OCI-LY7 (cell line): Measurements from ENCODE around the gene DGKG. TPM values are rescaled to one million over a fixed set of nuclear protein-coding genes. Genes with fewer than 3 reads are reported as not detected.

Experiments used
- BruUV-seq: library from RNA; stranded (reverse); fragments of 400-500 nt; replicated peaks from 2 replicates; lab custom pipeline; 2021; lab: Mats Ljungman, UMichigan
- CTCF ChIA-PET: fragments of 300-600 bp; sonication (Branson Sonifier 250); formaldehyde crosslinking; loops from one replicate; lab custom pipeline; 2022; ENCODE audit warnings: antibody characterized with exemption; ENCODE audit not compliant: unreplicated experiment; lab: Charles Lee
- POLR2A ChIA-PET: fragments of 300-600 bp; sonication (Branson Sonifier 250); formaldehyde crosslinking; loops from one replicate; lab custom pipeline; 2022; ENCODE audit warnings: antibody characterized with exemption; lab: Charles Lee
- DNase-seq: peaks from one replicate; pipeline ENCODE4 v3.0.0-alpha.2; 2015; ENCODE audit warnings: low spot score
- H2AFZ ChIP-seq: fragments of 200-600 bp; sonication (generic), shearing (Covaris generic); 2 replicates; pipeline ENCODE4 v1.6.1; 2014; ENCODE audit warnings: mild to moderate bottlenecking, antibody characterized with exemption, low read length, moderate library complexity
- H3K27ac ChIP-seq: fragments of 200-600 bp; sonication (generic); 2 replicates; pipeline ENCODE4 v1.5.1; 2014; ENCODE audit warnings: mixed run types, low read depth, mild to moderate bottlenecking, moderate library complexity, low read length, inconsistent platforms; ENCODE audit not compliant: poor library complexity, severe bottlenecking
- H3K36me3 ChIP-seq: fragments of 200-600 bp; sonication (generic); 2 replicates; pipeline ENCODE4 v1.6.1; 2014; ENCODE audit warnings: mild to moderate bottlenecking, antibody characterized with exemption, low read length, moderate library complexity, mixed read lengths; ENCODE audit not compliant: insufficient read depth
- H3K4me1 ChIP-seq: fragments of 200-600 bp; sonication (generic); 2 replicates; pipeline ENCODE4 v1.5.1; 2014; ENCODE audit warnings: mild to moderate bottlenecking, low read length; ENCODE audit not compliant: insufficient read depth, poor library complexity, severe bottlenecking
- H3K4me2 ChIP-seq: fragments of 200-600 bp; sonication (generic); 2 replicates; pipeline ENCODE4 v1.6.1; 2014; ENCODE audit warnings: mild to moderate bottlenecking, low read length
- H3K4me3 ChIP-seq: fragments of 200-600 bp; sonication (generic); 2 replicates; pipeline ENCODE4 v1.5.1; 2014; ENCODE audit warnings: mild to moderate bottlenecking, low read depth, low read length; ENCODE audit not compliant: poor library complexity, severe bottlenecking
- H3K79me2 ChIP-seq: fragments of 200-600 bp; sonication (generic); 2 replicates; pipeline ENCODE4 v1.6.1; 2016; ENCODE audit warnings: low read depth, mild to moderate bottlenecking, low read length, moderate library complexity, mixed read lengths; ENCODE audit not compliant: insufficient read depth
- H3K9me2 ChIP-seq: fragments of 200-600 bp; sonication (generic); 2 replicates; pipeline ENCODE4 v1.6.1; 2016; ENCODE audit warnings: mild to moderate bottlenecking, low read length, mixed read lengths; ENCODE audit not compliant: insufficient read depth
- H3K9me3 ChIP-seq: fragments of 200-600 bp; sonication (generic); 2 replicates; pipeline ENCODE4 v1.6.1; 2014; ENCODE audit warnings: mild to moderate bottlenecking, mixed run types, low read length, mixed read lengths
- H4K20me1 ChIP-seq: fragments of 200-600 bp; sonication (generic); 2 replicates; pipeline ENCODE4 v1.6.1; 2014; ENCODE audit warnings: mild to moderate bottlenecking, antibody characterized with exemption, low read length, moderate library complexity, mixed read lengths; ENCODE audit not compliant: insufficient read depth
- EZH2phosphoT487 ChIP-seq: fragments of 200-600 bp; sonication (generic); IDR thresholded peaks from 2 replicates; pipeline ENCODE4 v1.6.1; 2018; ENCODE audit warnings: low read depth, borderline replicate concordance, mild to moderate bottlenecking, mixed run types, antibody characterized with exemption, low read length, moderate library complexity, mixed read lengths
- intact Hi-C: fragments of 100-400 bp; cut with micrococcal nuclease; formaldehyde crosslinking; loops from one replicate; pipeline ENCODE4 v1.10.0; 2022; ENCODE audit not compliant: unreplicated experiment
- total RNA-seq, 2 experiments: library from RNA; depleted of rRNA in 1 of 2; stranded (reverse); fragments of >200 nt in 1 of 2; shearing (Covaris generic) in 1 of 2; gene quantifications; 2 replicates each; pipeline ENCODE4 v1.2.3, GENCODE V29; 2014 to 2022
- TF ChIP-seq, protein P1 (sequence below): fragments of 200-600 bp; sonication (generic); conservative IDR thresholded peaks from 2 replicates; pipeline ENCODE4 v1.5.1; 2014; ENCODE audit warnings: mild to moderate bottlenecking, antibody characterized with exemption, low read length, moderate library complexity, mixed read lengths

The DGKG gene
- total RNA-seq, 2 experiments from 2014 or later, result 0.06 TPM; not detected in 1

- no peak overlapping the region for H3K27ac ChIP-seq
- no peaks in the 10 kb centered on the region for H3K36me3 ChIP-seq
- no peaks in the 10 kb centered on the region for H4K20me1 ChIP-seq
- H3K4me1 ChIP-seq, result peaks cover 47% of the 10 kb centered on the region
- TF ChIP-seq, protein P1, sequence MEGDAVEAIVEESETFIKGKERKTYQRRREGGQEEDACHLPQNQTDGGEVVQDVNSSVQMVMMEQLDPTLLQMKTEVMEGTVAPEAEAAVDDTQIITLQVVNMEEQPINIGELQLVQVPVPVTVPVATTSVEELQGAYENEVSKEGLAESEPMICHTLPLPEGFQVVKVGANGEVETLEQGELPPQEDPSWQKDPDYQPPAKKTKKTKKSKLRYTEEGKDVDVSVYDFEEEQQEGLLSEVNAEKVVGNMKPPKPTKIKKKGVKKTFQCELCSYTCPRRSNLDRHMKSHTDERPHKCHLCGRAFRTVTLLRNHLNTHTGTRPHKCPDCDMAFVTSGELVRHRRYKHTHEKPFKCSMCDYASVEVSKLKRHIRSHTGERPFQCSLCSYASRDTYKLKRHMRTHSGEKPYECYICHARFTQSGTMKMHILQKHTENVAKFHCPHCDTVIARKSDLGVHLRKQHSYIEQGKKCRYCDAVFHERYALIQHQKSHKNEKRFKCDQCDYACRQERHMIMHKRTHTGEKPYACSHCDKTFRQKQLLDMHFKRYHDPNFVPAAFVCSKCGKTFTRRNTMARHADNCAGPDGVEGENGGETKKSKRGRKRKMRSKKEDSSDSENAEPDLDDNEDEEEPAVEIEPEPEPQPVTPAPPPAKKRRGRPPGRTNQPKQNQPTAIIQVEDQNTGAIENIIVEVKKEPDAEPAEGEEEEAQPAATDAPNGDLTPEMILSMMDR, result no peak
- TF ChIP-seq EZH2phosphoT487, result no peak
- BruUV-seq, result no TSS peak
- intact Hi-C loops, result loop anchor here (5.0 to 10.0 kb wide), 3 partner anchors 53 to 380 kb away; no protein-coding TSS in a partner anchor
- CTCF ChIA-PET, result no interaction called here
- H3K4me3 ChIP-seq, result no peak overlapping the region
- H3K9me2 ChIP-seq, result no peaks in the 10 kb centered on the region
- POLR2A ChIA-PET, result no interaction called here
- H3K4me2 ChIP-seq, result no peak overlapping the region
- H3K79me2 ChIP-seq, result no peaks in the 10 kb centered on the region
- peak overlapping the region; percentile 48; the same call in 1 of the 2 replicates for H2AFZ ChIP-seq
- DNase-seq, result no peak
- H3K9me3 ChIP-seq, result no peaks in the 10 kb centered on the region
Measured at GRCh38 chr3:186154641-186155040, 207.4 kb downstream of the DGKG start.

DNA sequence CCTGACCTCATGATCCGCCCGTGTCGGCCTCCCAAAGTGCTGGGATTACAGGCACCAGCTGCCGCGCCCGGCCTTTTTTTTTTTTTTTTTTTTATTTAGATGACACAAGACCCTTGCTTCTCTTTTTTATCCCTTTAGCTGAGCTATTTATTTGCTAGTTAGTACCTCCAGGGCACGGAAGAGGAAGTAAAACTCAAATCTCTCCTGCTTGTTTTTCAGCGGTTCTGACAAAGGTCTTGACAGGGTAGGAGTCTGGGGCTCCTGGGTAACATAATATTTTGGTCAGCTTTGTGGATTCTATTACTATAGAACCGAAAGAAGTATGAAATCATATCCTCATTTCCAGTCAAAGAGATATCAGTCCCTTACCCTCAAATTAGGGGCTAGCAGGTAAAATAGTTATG lies 209.1 kb downstream of the DGKG start:
- Histone ChIP-seq H3K4me3 (peak overlapping the region; percentile 45), H3K36me3 (no peaks in the 10 kb centered on the region), H3K9me3 (no peaks in the 10 kb centered on the region), H3K27ac (peak overlapping the region; percentile 88), H3K79me2 (no peaks in the 10 kb centered on the region), H3K4me1 (peaks cover 47% of the 10 kb centered on the region), H3K9me2 (no peaks in the 10 kb centered on the region), H4K20me1 (no peaks in the 10 kb centered on the region), H3K4me2 (peak overlapping the region; percentile 72), H2AFZ (peak overlapping the region; percentile 78; the same call in 1 of the 2 replicates)
- peak; percentile 89 for DNase-seq
- intact Hi-C loops, result loop anchor here (2.0 to 10.0 kb wide), 4 partner anchors 44 to 382 kb away; partner anchors contain the start of gene ETV5
- ChIA-PET POLR2A (interaction anchor here (0.7 to 2.8 kb wide), 9 partner anchors 10 to 841 kb away, joined by 3 to 11 read pairs (median 5); no protein-coding TSS in a partner anchor), CTCF (interaction anchor here (0.6 to 1.5 kb wide), 2 partner anchors 10 to 78 kb away, joined by 3 to 6 read pairs; no protein-coding TSS in a partner anchor)
- BruUV-seq, result no TSS peak
- TF ChIP-seq, protein P1, result no peak
- TF ChIP-seq EZH2phosphoT487, result no peak

DNA sequence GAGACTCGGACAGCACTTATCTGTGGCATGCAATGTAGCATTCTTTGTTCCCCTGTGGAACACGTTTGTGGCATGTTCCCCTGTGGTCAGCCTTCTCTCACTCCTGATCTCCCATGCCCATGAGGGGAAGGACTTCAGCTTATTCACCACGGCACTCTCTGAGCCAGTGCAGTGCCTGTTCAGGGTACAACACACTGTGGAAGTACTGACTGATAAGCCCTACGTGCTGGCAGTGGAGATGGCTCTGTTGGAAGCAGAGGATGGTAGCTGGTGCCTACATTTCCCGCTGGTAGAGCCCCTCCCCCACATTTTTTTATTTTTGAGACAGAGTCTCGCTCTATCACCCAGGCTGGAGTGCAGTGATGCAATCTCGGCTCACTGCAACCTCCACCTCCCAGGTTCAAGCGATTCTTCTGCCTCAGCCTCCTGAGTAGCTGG lies 209.7 kb downstream of the DGKG start:
- POLR2A ChIA-PET, result interaction anchor here (0.8 to 2.8 kb wide), 7 partner anchors 10 to 382 kb away, joined by 3 to 11 read pairs (median 5); no protein-coding TSS in a partner anchor
- intact Hi-C loops, result loop anchor here (2.0 to 10.0 kb wide), 4 partner anchors 44 to 382 kb away; partner anchors contain the start of gene ETV5
- DNase-seq, result peak; percentile 64

More for the DNA sequence above, 209.7 kb downstream of the DGKG start:
- Histone ChIP-seq H3K36me3 (no peaks in the 10 kb centered on the region), H3K27ac (peak overlapping the region; percentile 88), H3K79me2 (no peaks in the 10 kb centered on the region), H3K4me1 (peaks cover 47% of the 10 kb centered on the region), H4K20me1 (no peaks in the 10 kb centered on the region), H3K4me3 (peak overlapping the region; percentile 45), H2AFZ (peak overlapping the region; percentile 78), H3K9me3 (no peaks in the 10 kb centered on the region), H3K9me2 (no peaks in the 10 kb centered on the region), H3K4me2 (peak overlapping the region; percentile 72)
- no peak for TF ChIP-seq EZH2phosphoT487
- TF ChIP-seq, protein P1, result no peak
- CTCF ChIA-PET, result interaction anchor here (0.6 to 1.5 kb wide), 3 partner anchors 10 to 209 kb away, joined by 3 to 6 read pairs (median 3); no protein-coding TSS in a partner anchor
- no TSS peak for BruUV-seq
